K562 (cell line): ENCODE measurements around the gene IL4R. TPM values are rescaled to one million over a fixed set of nuclear protein-coding genes. Genes with fewer than 3 reads are reported as not detected.

Experiments used
- ATAC-seq: fragments of 200-7000 bp; cut with Tn5 transposase; 3 replicates; pipeline ENCODE4 v1.9.1; 2020; ENCODE audit warnings: moderate library complexity
- BruUV-seq: library from RNA; stranded (reverse); fragments of 400-500 nt; replicated peaks from 2 replicates; lab custom pipeline; 2021; lab: Mats Ljungman, UMichigan
- CTCF ChIA-PET: fragments of 300-600 bp; formaldehyde crosslinking; extraction: SDS; loops from one replicate; lab custom pipeline; 2021; ENCODE audit warnings: low intra/inter-chr PET ratio; lab: Yijun Ruan, JAX
- POLR2A ChIA-PET: fragments of 300-600, 350-650 bp; sonication (Branson Sonifier 250); formaldehyde crosslinking; extraction: SDS; loops from one replicate; lab custom pipeline; 2021; ENCODE audit warnings: antibody characterized with exemption, inconsistent platforms; lab: Yijun Ruan, JAX
- DNase-seq, 4 experiments: peaks; one replicate each; pipeline versions ENCODE4 v3.0.0 to v3.0.0-alpha.2; 2011 to 2018; ENCODE audit warnings: low spot score in 3 of 4, mixed read lengths in 3 of 4; ENCODE audit errors: extremely low read depth in 1 of 4
- FAIRE-seq: peaks from 2 replicates; lab custom pipeline; 2011; peaks lifted over from hg19 to GRCh38; lab: Jason Lieb, UNC
- H2AFZ ChIP-seq: 2 replicates; pipeline ENCODE4 v1.6.0; 2011; ENCODE audit warnings: low read depth, low read length, control low read depth, inconsistent platforms
- H3K27ac ChIP-seq: fragments of 200-600 bp; 3 replicates; pipeline ENCODE4 v1.8.0; 2011; ENCODE audit warnings: low read depth, mild to moderate bottlenecking, control low read depth, inconsistent platforms, low read length, moderate library complexity, mixed read lengths; ENCODE audit errors: extremely low read depth
- H3K27me3 ChIP-seq, 2 experiments: fragments of 300-600 bp in 1 of 2; 2 replicates in 1 of 2; 3 replicates in 1 of 2; pipeline versions ENCODE4 v1.6.0 to v1.8.0; 2011; ENCODE audit warnings: inconsistent platforms in 2 of 2, low read length in 2 of 2, mild to moderate bottlenecking in 1 of 2, mixed read lengths in 1 of 2, moderate library complexity in 1 of 2; ENCODE audit not compliant: control insufficient read depth in 2 of 2, insufficient read depth in 2 of 2
- H3K36me3 ChIP-seq: fragments of 300-600 bp; 3 replicates; pipeline ENCODE4 v1.8.0; 2011; ENCODE audit warnings: mild to moderate bottlenecking, low read length, inconsistent platforms; ENCODE audit not compliant: control insufficient read depth, insufficient read depth
- H3K4me1 ChIP-seq, 2 experiments: fragments of 200-600 bp in 1 of 2; replicated peaks in 1 of 2; 2 replicates in 1 of 2; 3 replicates in 1 of 2; pipeline versions ENCODE4 v1.5.1 to v1.8.0; 2011; ENCODE audit warnings: inconsistent platforms in 2 of 2, low read length in 2 of 2, mild to moderate bottlenecking in 1 of 2, mixed read lengths in 1 of 2, moderate library complexity in 1 of 2; ENCODE audit not compliant: control insufficient read depth in 2 of 2, insufficient read depth in 2 of 2
- H3K4me2 ChIP-seq: 2 replicates; pipeline ENCODE4 v1.6.1; 2011; ENCODE audit warnings: low read length, control low read depth, inconsistent platforms, mixed read lengths; ENCODE audit not compliant: insufficient read depth
- H3K4me3 ChIP-seq: fragments of 200-600 bp; sonication (generic), shearing (Covaris generic); 2 replicates; pipeline ENCODE4 v1.5.1; 2016; ENCODE audit warnings: control low read depth, inconsistent platforms
- H3K79me2 ChIP-seq: fragments of 200-600 bp; 3 replicates; pipeline ENCODE4 v1.8.0; 2011; ENCODE audit warnings: low read length, inconsistent platforms; ENCODE audit not compliant: control insufficient read depth, insufficient read depth
- H3K9ac ChIP-seq, 2 experiments: 2 replicates each; pipeline versions ENCODE4 v1.6.0 to v1.6.1; 2011; ENCODE audit warnings: low read depth in 2 of 2, low read length in 2 of 2, control low read depth in 1 of 2, inconsistent platforms in 1 of 2, mild to moderate bottlenecking in 1 of 2, mixed read lengths in 1 of 2; ENCODE audit not compliant: insufficient read depth in 1 of 2
- H3K9me1 ChIP-seq: one replicate; pipeline ENCODE4 v1.6.0; 2011; ENCODE audit warnings: inconsistent platforms, mild to moderate bottlenecking, low read length, moderate library complexity; ENCODE audit not compliant: control insufficient read depth, insufficient read depth
- H3K9me3 ChIP-seq: replicated peaks from 2 replicates; pipeline ENCODE4 v1.5.1; 2011; ENCODE audit warnings: low read depth, low read length, inconsistent platforms; ENCODE audit not compliant: control insufficient read depth, insufficient read depth
- H4K20me1 ChIP-seq: replicated peaks from 2 replicates; pipeline ENCODE4 v1.6.1; 2011; ENCODE audit warnings: low read length, inconsistent platforms, mixed read lengths; ENCODE audit not compliant: control insufficient read depth, insufficient read depth
- BCOR ChIP-seq: fragments of 450-650 bp; IDR thresholded peaks from 2 replicates; pipeline ENCODE4 v1.6.1; 2016
- NFE2 ChIP-seq: IDR thresholded peaks from 2 replicates; pipeline ENCODE4 v1.6.1; 2014; ENCODE audit warnings: antibody characterized with exemption, low read depth
- RBM25 ChIP-seq: fragments of 200-400 bp; formaldehyde crosslinking; IDR thresholded peaks from 2 replicates; pipeline ENCODE4 v1.6.1; 2018; ENCODE audit warnings: low read length, low read depth, moderate library complexity; ENCODE audit not compliant: severe bottlenecking
- SMARCA5 ChIP-seq: fragments of 450-650 bp; IDR thresholded peaks from 2 replicates; pipeline ENCODE4 v1.6.1; 2016
- ZFP36 ChIP-seq: fragments of 150-350 bp; IDR thresholded peaks from 2 replicates; pipeline ENCODE4 v1.6.1; 2018; ENCODE audit warnings: low read length, low read depth; ENCODE audit not compliant: partially characterized antibody
- ZNF121 ChIP-seq: sonication (generic); formaldehyde crosslinking; conservative IDR thresholded peaks from 2 replicates; pipeline ENCODE4 v1.8.0; 2022; ENCODE audit warnings: missing genetic modification reagents
- ZNF76 ChIP-seq: fragments of 250-450 bp; sonication (Bioruptor Pico); IDR thresholded peaks from 2 replicates; pipeline ENCODE4 v1.4.0; 2020; ENCODE audit warnings: mild to moderate bottlenecking, moderate library complexity, borderline replicate concordance
- WGBS: fragments of 100-300 bp; shearing (Covaris generic); methylation state at CpG from one replicate; pipeline ENCODE4 v1.1.6; 2016; ENCODE audit warnings: low coverage, mixed read lengths; ENCODE audit not compliant: insufficient coverage; ENCODE audit errors: missing lambda C conversion rate; 5-methylcytosine and 5-hydroxymethylcytosine counted together
- in situ Hi-C: fragments of 300-500 bp; cut with MboI; formaldehyde crosslinking; loops from 4 replicates; pipeline ENCODE4 v1.15.0; 2018; ENCODE audit warnings: inconsistent platforms, mixed read lengths
- intact Hi-C: fragments of 100-400 bp; cut with micrococcal nuclease; formaldehyde crosslinking; loops from 2 replicates; pipeline ENCODE4 v1.14.2; 2022
- polyA plus RNA-seq, 8 experiments: library from polyadenylated mRNA; depleted of rRNA in 4 of 8; stranded (reverse) in 5 of 8; unstranded in 3 of 8; fragments of >200 nt; fragmentation: Nextera tagmentation in 2 of 8; fragmentation: Illumina TruSeq in 1 of 8; extraction: Ambion mirVana in 2 of 8; extraction: Trizol in 1 of 8; gene quantifications; 2 replicates each; pipeline versions ENCODE4 v1.2.1 to v1.2.3, GENCODE V29; 2011 to 2014; ENCODE audit warnings: inconsistent platforms in 1 of 8, missing spikeins in 1 of 8
- total RNA-seq, 7 experiments: library from RNA; depleted of rRNA in 6 of 7; stranded (reverse); fragments of >200 nt in 6 of 7; fragmentation: Illumina TruSeq in 2 of 7; extraction: Trizol in 2 of 7; gene quantifications; 2 replicates each; pipeline versions ENCODE4 v1.2.1 to v1.2.3, GENCODE V29; 2011 to 2021; ENCODE audit warnings: low replicate concordance in 1 of 7
- TF ChIP-seq, protein P1 (sequence below): IDR thresholded peaks from 2 replicates; pipeline ENCODE4 v1.6.1; 2011; ENCODE audit not compliant: insufficient read length; ENCODE audit errors: extremely low read depth

The IL4R gene
- total and polyA plus RNA-seq, 9 of the 15 experiments (the other 6 are each of a cell fraction or from before 2014, with no cell fraction given) = 0.17 to 5.8 (median 3.3) TPM

GRCh38 chr16:27322858-27323780 lies 9.3 kb downstream of the IL4R start:
- in situ Hi-C loops (no loop called here), intact Hi-C loops (no loop called here)
- BruUV-seq = no TSS peak
- Histone ChIP-seq H3K79me2 (no peaks in the 10 kb centered on the region), H3K4me3 (no peak overlapping the region), H3K36me3 (no peaks in the 10 kb centered on the region), H3K27ac (no peak overlapping the region), H3K9me3 (no peaks in the 10 kb centered on the region), H3K9me1 (no peaks in the 10 kb centered on the region), H3K4me1 (no peaks in the 10 kb centered on the region), H3K9ac (no peak overlapping the region), H4K20me1 (0 out of 2 replicates have a peak, but pooled peaks cover 4% of the 10 kb centered on the region), H3K4me2 (no peak overlapping the region), H3K27me3 (peaks cover 0 to 12% of the 10 kb centered on the region in 2 experiments; a peak in 2 of 5 replicates), H2AFZ (no peak overlapping the region)
- POLR2A ChIA-PET = interaction anchor here (0.8 to 2.8 kb wide), 2 partner anchors 17 to 18 kb away, joined by 4 to 18 read pairs; no protein-coding TSS in a partner anchor
- CTCF ChIA-PET = interaction anchor here (0.6 kb wide), 1 partner anchor 236 kb away, joined by 3 read pairs; no protein-coding TSS in a partner anchor
- DNase-seq (no peak), FAIRE-seq (no peak), ATAC-seq (no peak)
- TF ChIP-seq ZNF76 = no peak
- TF ChIP-seq RBM25 = peak; percentile 71
- TF ChIP-seq ZNF121 (CRISPR knock-in tag) = peak; percentile 40
- peak; percentile 45; the same call in 1 of the 2 replicates for TF ChIP-seq BCOR
- TF ChIP-seq, protein P1, sequence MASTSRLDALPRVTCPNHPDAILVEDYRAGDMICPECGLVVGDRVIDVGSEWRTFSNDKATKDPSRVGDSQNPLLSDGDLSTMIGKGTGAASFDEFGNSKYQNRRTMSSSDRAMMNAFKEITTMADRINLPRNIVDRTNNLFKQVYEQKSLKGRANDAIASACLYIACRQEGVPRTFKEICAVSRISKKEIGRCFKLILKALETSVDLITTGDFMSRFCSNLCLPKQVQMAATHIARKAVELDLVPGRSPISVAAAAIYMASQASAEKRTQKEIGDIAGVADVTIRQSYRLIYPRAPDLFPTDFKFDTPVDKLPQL = no peak
- 0 out of 2 replicates have a peak, but pooled peaks have one; percentile 24 for TF ChIP-seq SMARCA5
- TF ChIP-seq NFE2 = no peak
- TF ChIP-seq ZFP36 = peak; percentile 70
- WGBS = 15% methylated on average over 9 of the region's 9 CpGs
